Left ventricle myocardium superior (tissue), 1 donor: ENCODE results near the gene SMG6. TPM values are rescaled to one million over a fixed set of nuclear protein-coding genes. Genes with fewer than 3 reads are reported as not detected.

ENCODE experiments used
- ATAC-seq: fragments of 200-7000 bp; cut with Tn5 transposase; one replicate; pipeline ENCODE4 v1.9.1; 2020; ENCODE audit warnings: mild to moderate bottlenecking, moderate library complexity
- DNase-seq: peaks from one replicate; pipeline ENCODE4 v3.0.0-alpha.2; 2020
- intact Hi-C: fragments of 100-400 bp; cut with micrococcal nuclease; formaldehyde crosslinking; loops from one replicate; pipeline ENCODE4 v1.11.0; 2022
- total RNA-seq: library from RNA; stranded (reverse); fragmentation: NEBNext Ultra II Directional; extraction: Animal tissue kit (Norgen Biotek cat#: 25700); gene quantifications from one replicate; pipeline ENCODE4 v1.2.1, GENCODE V29; 2021
- donor health status: DM: no; HTN: yes; CAD: no; lungs with severe emphysema.

SMG6 gene
- total RNA-seq, 1 donor from 2014 or later = 18.2 TPM

GRCh38 chr17:2312736-2313135 lies 9.2 kb upstream of the SMG6 start:
- DNase-seq (no peak), ATAC-seq (no peak)
- intact Hi-C loops = no loop called here

- ATAC-seq (no peak), DNase-seq (no peak)
- intact Hi-C loops = no loop called here
These were observed 6.0 kb upstream of the SMG6 start for GRCh38 chr17:2309338-2310154.

- DNase-seq (no peak), ATAC-seq (no peak)
- intact Hi-C loops = no loop called here
These were observed 1.3 kb upstream of the SMG6 start for GRCh38 chr17:2304931-2305330.

DNA sequence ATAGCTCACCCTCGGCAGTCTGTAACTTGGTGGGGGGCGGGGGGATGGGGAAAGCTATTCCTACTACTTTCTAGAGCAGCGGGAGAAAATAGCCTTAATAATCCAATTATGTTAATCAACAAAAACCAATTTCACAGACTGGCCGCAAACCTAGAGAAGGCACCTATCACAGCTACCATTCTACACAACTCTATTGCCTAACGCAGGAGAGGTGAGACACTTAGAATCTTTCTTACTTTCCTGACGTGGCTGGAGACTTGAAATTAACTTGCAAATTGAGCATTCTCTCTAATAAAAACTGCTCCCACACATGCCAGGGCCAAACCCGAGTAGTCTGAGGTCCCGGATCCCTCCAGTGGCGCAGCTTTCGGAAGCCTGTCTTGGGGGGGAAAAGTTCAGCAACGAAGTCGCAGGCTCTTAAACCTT lies 794 bp downstream of the SMG6 start:
- DNase-seq = no peak
- ATAC-seq = no peak
- intact Hi-C loops = no loop called here

DNA sequence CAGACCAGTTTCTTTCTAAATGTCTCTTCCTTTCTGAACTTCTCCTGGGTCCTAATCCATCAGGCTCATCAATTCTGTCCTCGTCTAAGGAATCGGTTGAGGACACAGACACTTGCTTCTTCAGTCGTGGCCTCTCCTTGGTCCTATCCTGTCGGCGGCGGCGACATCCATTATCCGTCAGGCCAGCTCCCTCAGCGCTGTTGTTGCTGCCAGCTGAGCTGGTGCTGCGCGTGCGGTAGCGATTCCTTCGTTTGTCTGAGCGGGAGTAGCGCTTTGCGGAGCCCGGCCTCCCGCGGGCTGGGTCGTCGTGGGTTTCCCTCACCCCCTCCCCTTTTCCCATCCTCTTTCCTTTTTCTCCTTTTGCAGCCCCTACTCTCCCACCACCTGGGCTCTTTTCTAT lies 3.8 kb downstream of the SMG6 start:
- ATAC-seq = no peak
- DNase-seq = no peak
- intact Hi-C loops = no loop called here

DNA sequence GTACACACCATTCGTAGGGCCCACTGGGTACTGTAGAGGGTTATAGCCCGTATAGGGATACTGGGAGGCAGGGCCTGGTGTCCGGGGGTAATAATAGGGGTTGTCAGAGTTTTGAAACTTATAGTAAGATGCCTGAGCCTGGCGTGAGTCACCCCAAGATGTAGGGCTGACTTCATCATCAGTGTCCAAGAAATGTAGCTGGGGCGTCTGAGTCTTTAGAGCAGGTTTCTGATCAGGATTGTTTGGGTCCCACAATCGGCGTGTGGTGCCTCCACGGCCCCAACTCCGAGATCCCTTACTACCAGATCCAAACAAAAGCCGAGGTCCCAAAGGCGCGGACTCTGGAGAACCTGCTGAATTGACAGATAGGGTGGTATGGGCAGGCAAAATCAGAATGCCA lies 4.4 kb downstream of the SMG6 start:
- intact Hi-C loops = no loop called here
- no peak for ATAC-seq
- no peak for DNase-seq

DNA sequence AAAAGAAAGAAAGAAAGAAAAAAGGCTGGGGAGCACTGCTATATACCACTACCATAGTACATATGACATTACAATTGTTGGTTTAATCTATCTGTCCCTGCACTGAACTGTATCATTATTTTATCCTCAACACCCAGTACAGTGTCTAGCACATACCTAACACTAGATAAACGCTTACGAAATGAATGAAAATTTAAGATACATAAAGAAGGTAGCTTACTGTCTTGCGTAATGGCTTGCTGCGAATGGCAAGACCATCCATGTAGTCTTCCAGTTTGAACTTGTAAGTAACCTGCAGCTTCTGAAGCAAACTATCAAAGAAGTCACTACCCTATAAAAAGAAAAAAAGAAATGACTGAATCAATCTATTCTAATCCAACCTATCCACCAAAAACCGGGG lies 6.6 kb downstream of the SMG6 start:
- intact Hi-C loops = no loop called here
- DNase-seq = no peak
- ATAC-seq = no peak

DNA sequence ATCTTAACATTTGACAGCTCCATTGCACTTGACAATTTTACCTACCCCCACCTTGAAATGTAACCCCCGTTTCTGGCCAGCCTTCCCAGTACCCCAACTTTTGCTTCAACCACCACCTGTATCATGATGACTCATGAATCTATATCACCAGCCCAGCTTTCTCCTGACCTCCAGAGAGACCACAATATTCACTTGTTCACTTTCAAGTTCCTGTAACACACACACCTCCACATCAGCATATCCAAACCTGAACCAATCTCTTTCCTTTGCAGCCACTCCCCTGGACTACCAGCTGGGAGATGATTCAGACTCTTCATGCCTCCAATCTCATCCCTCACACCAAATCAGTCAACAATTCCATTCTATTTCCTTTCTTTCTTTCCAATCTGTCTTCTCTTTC lies 8.0 kb downstream of the SMG6 start:
- intact Hi-C loops = no loop called here
- ATAC-seq (no peak), DNase-seq (no peak)

DNA sequence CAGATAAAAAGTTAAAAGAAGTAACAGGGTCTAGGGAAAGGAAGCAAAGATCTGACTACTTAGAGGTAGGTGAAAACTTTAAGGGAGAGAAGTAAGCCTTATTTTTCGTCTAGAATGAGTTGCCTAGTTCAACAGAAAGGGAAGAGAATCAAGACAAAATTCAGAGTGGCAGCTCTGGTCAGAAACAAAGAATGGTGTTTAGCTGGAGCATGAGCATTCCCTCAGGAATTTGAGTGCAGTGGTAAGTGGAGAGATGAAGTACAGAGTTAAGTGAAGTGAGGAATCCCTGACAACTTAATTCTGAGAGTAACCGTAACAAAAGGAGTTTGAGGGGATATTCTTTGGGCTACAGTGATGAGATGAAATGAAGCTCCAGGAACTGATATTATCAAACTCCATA lies 11.5 kb downstream of the SMG6 start:
- intact Hi-C loops = no loop called here
- ATAC-seq (no peak), DNase-seq (no peak)

GRCh38 chr17:2289878-2290478 lies 13.6 kb downstream of the SMG6 start:
- DNase-seq (no peak), ATAC-seq (no peak)
- intact Hi-C loops = no loop called here

GRCh38 chr17:2283302-2283701 lies 20.3 kb downstream of the SMG6 start:
- DNase-seq (no peak), ATAC-seq (no peak)
- intact Hi-C loops = no loop called here

- intact Hi-C loops = no loop called here
- DNase-seq (no peak), ATAC-seq (peak; percentile 60)
These were observed 21.2 kb downstream of the SMG6 start for GRCh38 chr17:2282297-2282873.

- DNase-seq = no peak
- ATAC-seq = no peak
- intact Hi-C loops = no loop called here
These were observed 23.9 kb downstream of the SMG6 start for GRCh38 chr17:2279707-2280106.

DNA sequence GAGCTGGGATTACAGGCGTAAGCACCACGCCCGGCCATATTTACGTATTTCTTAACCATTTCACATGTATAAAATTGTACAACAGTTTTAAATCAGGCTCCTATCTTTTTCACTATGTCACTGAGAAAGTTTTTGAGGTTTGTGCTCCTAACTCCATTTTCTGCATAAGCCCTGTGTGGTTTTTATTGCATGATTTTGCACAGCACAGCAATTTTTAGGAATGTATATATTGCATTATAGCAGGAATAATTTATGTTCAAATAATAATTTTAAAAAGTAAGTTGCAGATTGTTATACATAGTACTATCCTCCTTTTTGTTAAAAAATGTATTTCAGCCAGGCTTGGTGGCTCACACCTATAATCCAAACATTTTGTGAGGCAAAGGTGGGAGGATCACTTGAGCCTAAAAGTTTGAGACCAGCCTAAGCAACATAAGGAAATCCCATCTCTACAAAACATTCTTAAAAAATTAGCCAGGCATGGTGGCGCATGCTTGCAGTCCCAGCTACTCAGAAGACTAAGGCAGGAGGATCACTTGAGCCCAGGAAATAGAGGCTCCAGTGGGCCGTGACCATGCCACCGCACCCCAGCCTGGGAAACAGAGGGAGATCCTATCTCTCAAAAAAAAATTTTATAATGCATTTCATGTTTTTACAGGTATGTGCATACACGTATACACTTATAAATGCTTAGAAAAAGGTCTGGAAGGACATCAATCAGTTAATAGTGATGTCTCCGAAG lies 26.0 kb downstream of the SMG6 start:
- no peak for DNase-seq
- no peak for ATAC-seq
- intact Hi-C loops = no loop called here

GRCh38 chr17:2275722-2276121 lies 27.9 kb downstream of the SMG6 start:
- DNase-seq = no peak
- intact Hi-C loops = no loop called here
- no peak for ATAC-seq

DNA sequence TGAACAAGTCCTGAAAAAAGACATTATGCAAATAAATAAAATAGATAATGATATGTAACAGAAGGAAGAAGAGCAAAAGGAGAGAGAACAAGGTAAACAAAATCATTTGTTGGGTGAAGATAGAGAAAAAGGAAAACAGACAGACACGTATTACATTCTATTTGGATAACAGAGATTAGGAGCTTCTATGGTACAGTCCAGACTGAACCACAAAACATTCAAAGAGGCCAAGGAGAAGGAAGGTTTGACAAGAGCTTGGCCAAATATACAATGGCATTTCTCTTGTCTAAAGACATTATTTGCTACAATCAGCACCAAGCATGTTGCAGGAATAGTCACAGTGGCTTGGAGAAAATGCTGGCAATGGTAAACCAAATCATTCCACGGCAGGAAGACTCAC lies 29.2 kb downstream of the SMG6 start:
- intact Hi-C loops = no loop called here
- ATAC-seq = no peak
- no peak for DNase-seq

GRCh38 chr17:2271985-2272702 lies 31.4 kb downstream of the SMG6 start:
- DNase-seq (no peak), ATAC-seq (no peak)

GRCh38 chr17:2267354-2267753 lies 36.2 kb downstream of the SMG6 start:
- ATAC-seq (no peak), DNase-seq (no peak)
- intact Hi-C loops = no loop called here

More at GRCh38 chr17:2271985-2272702, 31.4 kb downstream of the SMG6 start:
- intact Hi-C loops = no loop called here

DNA sequence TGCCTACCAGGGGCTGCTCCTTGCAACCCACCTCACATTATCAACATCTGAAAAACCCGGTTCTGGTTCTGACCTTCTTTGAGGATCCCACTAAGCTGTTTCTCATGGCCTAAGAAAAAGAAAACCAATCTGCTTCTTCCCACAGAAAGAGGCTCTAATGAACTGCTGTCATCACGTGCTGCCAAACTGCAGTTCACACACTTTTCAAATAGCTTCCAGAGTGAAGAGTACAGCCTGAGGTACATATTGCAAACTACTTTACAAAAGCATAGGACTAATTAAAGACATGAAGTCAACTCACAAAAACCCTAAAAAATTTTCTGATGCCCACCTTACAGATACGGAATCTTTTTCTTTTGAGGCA lies 36.7 kb downstream of the SMG6 start:
- no peak for ATAC-seq
- intact Hi-C loops = no loop called here
- DNase-seq = no peak
